ENCODE measurements around the gene OGFOD1. TPM values are rescaled to one million over a fixed set of nuclear protein-coding genes. Genes with fewer than 3 reads are reported as not detected.

Gene OGFOD1
- total and polyA plus RNA-seq, 9 of the 15 experiments (the other 6 are each of a cell fraction or from before 2014, with no cell fraction given), result 60.4 to 134 (median 85.8) TPM

GRCh38 chr16:56462064-56462796 is 10.9 kb downstream of the OGFOD1 start (continued):
- TF ChIP-seq HES1 (IDR thresholded peaks at IDR 0.05; ENCODE audit: low read depth), result peak; percentile 77
- TF ChIP-seq BACH1 (tag; IDR thresholded peaks at IDR 0.05), result no peak
- no peak for TF ChIP-seq HOMEZ (CRISPR knock-in tag; IDR thresholded peaks at IDR 0.05)
- TF ChIP-seq EWSR1 (IDR thresholded peaks at IDR 0.05; ENCODE audit: borderline replicate concordance, low read depth, partially characterized antibody), result no peak
- TF ChIP-seq UBTF (IDR thresholded peaks at IDR 0.05; ENCODE audit: borderline replicate concordance in 1 of 2, low read depth in 2 of 2, low read length in 2 of 2), result no peak
- TF ChIP-seq STAT5B (CRISPR knock-in tag; IDR thresholded peaks at IDR 0.05), result no peak
- TF ChIP-seq SLC30A9 (CRISPR knock-in tag; IDR thresholded peaks at IDR 0.05), result no peak
- TF ChIP-seq ZFP36 (IDR thresholded peaks at IDR 0.05; ENCODE audit: low read depth, low read length, partially characterized antibody), result no peak
- TF ChIP-seq USF1 (CRISPR knock-in tag; IDR thresholded peaks at IDR 0.05), result no peak
- TF ChIP-seq MTA3 (IDR thresholded peaks at IDR 0.05; ENCODE audit: borderline replicate concordance), result no peak
- TF ChIP-seq ARID4B (CRISPR knock-in tag; IDR thresholded peaks at IDR 0.05), result no peak
- no peak for TF ChIP-seq U2AF2 (optimal IDR thresholded peaks at IDR 0.05; ENCODE audit: low read depth, low read length)
- no peak for TF ChIP-seq FOXP4 (CRISPR knock-in tag; IDR thresholded peaks at IDR 0.05; ENCODE audit: borderline replicate concordance)
- peak; percentile 27 for TF ChIP-seq NFE2 (IDR thresholded peaks at IDR 0.05; ENCODE audit: low read depth)
